Fibroblast of skin of right biceps (primary cell): ENCODE results near the gene EPHA8.
A peak's percentile ranks its signal among the peaks of the same experiment; 100 is the strongest.

Source experiments
- DNase-seq: peaks from one replicate; pipeline ENCODE4 v3.0.0-alpha.2; 2013

Gene EPHA8

DNA sequence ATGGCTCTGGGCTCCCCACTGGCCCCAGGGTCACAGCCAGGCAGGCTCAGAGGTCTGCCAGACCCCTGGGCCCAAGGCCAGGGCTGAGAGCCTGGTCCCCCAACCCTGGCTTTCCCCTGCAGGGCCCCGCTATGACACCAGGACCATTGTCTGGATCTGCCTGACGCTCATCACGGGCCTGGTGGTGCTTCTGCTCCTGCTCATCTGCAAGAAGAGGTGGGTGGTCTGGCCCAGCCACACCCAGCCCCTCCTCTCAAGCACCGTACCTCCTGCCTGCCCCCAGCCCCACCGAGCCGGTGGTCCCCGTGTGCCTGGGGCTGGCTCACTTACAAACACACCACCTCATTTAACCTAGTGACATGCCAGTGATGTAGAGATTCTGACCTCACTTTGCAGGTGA lies 31.8 kb downstream of the EPHA8 start:
- no peak for DNase-seq

DNA sequence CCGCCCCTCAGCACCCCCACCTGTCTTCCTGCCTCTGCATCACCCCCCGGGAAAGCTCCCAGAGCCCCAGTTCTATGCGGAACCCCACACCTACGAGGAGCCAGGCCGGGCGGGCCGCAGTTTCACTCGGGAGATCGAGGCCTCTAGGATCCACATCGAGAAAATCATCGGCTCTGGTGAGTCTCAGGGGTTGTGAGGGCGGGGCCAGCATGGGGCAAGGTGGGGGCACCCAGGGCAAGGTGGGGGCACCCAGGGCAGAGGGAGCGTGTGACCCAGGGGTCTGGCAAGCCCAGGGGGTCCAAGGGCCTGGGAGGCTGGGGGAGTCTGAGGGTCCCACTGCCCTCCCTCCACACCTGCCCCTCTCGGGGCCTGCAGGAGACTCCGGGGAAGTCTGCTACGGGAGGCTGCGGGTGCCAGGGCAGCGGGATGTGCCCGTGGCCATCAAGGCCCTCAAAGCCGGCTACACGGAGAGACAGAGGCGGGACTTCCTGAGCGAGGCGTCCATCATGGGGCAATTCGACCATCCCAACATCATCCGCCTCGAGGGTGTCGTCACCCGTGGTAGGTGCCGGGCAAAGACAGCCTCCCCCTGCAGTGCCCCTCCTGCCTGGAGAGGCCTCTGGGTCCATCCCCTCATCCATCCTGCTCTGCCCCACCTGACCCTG lies 34.1 kb downstream of the EPHA8 start:
- DNase-seq, result no peak

DNA sequence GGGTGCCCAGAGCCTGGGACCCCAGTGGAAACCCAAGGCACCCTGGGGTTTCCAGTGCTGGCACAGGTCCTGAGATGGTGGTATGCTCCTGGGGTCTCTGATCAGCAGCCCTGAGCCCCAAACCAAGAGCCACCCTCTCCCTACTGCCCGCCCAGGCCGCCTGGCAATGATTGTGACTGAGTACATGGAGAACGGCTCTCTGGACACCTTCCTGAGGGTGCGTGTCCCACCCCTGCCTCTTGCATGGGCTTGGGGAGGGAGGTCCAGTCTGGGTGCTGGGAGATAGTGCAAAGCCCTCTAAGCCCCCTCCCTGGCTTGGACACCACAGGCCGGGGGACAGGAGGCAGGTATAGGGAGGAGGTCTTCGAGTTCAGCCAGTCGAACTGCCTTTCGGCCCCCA lies 34.7 kb downstream of the EPHA8 start:
- DNase-seq, result no peak

DNA sequence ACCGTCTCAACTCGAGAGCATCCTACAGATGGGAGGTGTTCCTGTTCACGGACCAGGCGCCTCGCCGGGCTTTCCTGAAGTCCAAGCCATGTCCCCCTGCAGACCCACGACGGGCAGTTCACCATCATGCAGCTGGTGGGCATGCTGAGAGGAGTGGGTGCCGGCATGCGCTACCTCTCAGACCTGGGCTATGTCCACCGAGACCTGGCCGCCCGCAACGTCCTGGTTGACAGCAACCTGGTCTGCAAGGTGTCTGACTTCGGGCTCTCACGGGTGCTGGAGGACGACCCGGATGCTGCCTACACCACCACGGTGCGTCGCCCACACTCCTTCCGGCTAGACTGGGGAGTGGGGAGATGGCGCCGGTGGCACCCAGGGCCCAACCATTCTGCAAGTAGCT lies 35.4 kb downstream of the EPHA8 start:
- no peak for DNase-seq

DNA sequence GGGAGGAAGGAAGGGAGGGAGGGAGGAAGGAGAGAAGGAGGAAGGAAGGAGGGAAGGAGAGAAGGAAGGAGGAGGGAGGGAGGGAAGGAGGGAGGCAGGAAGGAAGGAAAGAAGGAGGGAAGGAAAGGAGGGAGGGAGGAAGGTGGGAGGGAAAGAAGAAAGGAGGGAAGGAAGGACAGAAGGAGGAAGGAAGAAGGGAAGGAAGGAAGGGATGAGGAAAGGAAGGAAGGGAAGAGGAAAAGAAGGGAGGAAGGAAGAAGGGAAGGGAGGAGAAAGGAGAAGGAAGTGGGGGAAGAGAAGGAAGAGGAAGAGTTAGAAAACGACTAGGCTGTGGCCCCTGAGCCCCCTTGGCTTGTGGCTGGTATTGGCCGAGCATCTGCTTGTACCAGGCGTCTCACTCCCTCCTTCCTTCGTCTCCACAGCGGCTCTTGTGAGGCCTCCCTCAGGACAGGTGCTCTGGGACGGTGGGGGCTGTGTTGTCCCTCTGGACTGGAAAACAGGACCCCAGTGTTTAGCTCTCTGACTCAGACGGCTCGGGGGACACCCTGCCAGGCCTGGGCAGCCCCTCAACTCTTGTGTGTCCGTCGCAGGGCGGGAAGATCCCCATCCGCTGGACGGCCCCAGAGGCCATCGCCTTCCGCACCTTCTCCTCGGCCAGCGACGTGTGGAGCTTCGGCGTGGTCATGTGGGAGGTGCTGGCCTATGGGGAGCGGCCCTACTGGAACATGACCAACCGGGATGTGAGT lies 37.0 kb downstream of the EPHA8 start:
- no peak for DNase-seq

DNA sequence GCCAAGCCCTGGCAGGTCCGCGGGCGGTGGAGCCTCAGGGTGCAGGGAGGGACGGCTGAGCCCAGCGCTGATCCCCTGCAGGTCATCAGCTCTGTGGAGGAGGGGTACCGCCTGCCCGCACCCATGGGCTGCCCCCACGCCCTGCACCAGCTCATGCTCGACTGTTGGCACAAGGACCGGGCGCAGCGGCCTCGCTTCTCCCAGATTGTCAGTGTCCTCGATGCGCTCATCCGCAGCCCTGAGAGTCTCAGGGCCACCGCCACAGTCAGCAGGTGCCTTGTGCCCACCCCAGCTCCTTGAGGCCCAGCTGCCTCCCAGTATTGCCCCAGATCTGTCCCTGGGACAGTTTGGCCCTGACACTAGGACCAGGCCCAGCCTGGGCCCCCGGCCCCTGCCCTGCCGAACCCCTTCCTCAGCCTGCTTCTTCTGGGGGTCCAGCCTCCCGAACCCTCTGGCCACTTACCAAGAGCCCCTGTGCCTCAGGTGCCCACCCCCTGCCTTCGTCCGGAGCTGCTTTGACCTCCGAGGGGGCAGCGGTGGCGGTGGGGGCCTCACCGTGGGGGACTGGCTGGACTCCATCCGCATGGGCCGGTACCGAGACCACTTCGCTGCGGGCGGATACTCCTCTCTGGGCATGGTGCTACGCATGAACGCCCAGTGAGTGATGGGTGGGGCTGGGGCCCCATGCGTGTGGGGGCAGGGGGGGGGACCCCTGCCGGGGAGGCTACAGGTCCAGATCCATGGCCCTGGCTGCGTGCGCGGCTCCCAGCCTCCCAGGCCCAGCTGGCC lies 37.7 kb downstream of the EPHA8 start:
- DNase-seq, result no peak

DNA sequence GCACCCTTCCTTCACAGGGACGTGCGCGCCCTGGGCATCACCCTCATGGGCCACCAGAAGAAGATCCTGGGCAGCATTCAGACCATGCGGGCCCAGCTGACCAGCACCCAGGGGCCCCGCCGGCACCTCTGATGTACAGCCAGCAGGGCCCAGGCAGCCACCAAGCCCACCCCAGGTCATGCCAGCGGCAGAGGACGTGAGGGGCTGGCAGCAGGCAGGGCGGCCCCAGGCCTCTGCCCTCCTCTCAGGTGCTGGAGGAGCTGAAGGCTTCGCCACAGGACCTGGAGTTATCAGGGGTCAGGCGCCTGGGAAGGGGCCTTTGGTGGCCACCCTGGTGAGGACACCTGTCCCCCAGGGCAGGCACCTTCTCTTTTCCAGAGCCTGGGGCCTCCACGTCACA lies 38.3 kb downstream of the EPHA8 start:
- DNase-seq, result no peak

DNA sequence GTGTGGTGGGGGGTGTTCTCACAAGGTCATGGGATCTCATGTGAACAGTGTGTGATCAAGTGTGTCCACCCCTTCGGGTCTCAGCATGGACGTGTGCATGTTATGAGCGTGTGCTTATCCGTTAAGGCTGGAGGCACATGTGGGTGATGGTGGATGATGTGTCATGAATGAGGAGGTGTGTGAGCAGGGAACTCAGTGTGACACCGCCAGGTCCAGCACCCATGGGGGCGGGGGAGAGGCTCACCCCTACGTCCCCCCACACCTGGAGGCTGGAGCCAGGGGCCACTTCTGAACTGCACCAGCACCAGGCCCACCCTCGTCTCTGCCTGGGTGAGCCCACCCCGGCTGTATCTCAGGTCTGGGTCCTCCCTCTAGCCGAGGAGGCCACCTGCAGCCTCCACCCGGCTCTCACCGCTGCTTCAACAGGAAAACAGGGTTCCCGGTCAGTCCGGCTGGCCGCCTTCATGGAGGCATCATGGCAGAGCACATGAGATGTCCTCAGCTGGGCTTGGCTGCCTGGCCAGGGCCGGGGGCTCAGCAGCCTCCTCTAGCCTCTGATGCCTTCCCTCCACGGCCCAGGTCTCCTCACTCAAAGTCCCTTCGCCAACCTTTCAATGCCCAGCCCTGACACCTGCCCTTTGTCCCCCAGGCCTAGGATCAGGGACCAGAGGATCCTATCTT lies 38.9 kb downstream of the EPHA8 start:
- DNase-seq, result no peak

DNA sequence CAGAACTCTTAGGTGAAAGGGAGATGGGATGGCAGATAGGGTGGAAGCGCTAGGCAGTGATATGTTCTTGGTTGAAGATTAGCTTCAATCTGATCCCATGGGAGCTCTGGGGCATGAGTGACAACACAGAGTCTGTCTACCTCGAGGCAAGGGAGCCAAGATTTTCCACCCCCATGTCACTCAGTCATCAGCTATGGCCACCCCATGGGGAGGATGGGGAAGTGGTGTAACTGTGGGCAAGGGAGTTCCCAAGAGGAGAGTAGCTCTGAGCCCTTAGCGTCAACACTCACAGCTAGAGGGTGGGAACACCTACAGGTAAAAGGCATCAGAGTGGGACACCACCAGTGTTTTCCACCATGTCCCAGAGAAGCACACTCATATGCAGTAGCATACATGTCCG lies 42.9 kb downstream of the EPHA8 start:
- no peak for DNase-seq

DNA sequence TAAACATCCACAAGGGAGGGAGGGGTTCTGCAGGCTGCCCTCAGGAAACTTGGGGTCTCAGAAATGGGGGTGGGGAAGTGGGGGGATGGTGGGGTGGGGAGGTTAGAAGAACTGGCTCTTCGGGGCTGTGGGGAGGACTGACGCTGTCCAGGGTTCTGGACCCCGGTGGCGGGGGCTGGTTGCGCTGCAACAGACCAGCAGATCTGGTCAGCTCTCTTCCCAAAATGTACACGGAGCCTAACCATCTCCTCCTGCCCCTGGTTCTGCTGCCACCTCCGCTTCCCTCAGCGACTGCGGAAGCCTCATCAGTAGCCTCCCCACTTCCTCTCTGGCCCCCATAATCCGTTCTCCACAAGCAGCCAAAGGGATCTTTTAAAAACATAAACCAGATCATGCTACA lies 43.9 kb downstream of the EPHA8 start:
- no peak for DNase-seq

DNA sequence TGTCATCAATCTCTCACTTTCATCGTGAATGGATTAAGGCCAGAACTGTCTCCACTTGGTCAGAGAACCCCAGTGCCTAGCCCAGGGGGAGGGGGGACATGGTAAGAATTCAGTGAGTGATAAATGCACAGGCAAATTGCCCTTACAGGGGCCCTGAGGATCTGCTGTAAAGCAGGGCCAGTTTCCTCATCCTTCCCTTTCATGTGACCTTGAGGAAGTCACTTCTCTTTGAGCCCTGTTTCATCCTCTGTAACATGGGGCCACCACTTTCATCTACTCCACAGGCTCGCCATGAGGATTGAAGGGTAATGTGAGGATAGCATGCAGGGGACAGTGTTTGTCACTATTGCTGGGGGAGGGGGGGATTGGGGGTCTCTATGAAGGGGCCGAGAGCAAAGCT lies 45.1 kb downstream of the EPHA8 start:
- DNase-seq, result no peak

DNA sequence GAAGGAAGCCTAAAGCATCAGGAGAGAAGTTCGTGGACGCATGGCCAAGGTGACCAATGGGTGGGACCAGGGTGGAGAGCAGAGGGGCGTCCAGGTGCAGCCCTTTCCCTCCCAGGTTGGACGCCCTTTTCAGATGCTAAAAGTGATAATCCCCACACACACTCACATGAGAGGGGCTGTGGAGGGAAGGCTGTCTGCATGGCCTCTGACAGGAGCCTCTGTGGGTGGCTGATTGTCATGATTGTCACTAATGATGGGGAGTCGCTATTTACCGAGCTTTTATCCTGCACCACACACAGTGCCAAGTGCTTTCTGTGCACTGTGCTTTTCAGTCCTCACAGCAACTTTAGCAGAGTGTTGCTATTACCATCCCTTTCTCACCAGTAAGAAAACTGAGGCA lies 46.0 kb downstream of the EPHA8 start:
- DNase-seq, result no peak

DNA sequence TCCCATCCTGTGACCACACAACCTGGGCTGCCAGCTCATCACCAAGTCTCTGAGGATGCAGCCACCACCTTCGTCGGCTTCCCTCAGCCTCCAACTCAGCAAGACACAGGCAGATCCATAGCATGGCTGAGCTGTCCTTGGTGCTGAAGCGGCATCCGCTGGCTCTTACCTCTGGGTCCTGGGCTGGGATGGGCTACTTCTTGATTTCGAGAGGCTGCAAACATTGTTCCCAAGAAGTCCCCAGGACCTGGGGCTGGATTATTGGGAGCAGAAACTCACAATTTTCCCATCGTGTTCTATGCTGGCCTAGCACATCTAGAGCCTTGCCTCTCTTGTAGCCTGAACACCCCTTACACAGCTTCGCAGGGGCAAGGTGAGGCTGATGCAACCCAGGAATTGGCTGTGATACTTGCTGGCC lies 48.2 kb downstream of the EPHA8 start:
- DNase-seq, result peak; percentile 57

DNA sequence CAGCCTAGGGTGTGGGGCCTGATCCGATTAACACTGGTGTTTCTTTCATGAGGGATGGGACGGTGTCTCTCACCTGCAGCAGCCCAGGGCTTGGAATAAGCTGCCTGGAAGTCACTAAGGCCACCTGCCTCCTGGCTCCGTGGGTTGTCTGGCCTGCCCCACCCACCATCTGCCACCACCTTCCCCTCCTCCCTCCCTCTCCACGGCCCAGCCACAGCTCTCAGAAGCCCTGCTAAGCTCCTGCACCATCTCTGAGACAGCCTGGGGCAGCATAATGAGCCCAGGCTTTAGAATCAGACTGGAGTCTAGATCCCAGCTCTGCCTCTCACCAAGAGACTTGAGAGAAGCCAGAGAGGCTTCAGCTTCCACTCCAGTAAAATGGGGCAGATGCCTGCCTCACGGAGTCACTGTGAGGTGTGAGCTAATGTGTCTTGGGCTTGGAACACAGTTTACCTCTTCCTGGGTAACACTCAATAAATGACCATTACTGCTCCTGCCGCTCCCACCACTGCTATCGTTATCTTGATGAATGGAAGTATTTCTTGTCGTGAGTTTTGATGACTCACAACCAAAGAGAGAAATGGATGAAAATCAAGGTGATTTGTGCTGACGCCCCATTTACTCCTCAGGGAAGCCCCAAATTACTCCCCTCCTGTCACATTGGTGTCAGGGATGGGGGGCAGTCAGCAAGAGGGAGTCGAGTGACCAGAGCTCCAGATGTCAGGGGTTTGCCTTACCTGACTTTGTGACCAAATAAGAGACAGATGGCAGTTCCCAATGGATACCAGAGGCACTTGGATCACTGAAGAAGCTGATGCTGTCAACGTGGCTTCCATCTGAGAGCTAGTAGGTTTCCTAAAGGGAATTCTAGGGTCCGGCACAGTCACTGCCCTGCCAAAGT lies 49.6 kb downstream of the EPHA8 start:
- no peak for DNase-seq

DNA sequence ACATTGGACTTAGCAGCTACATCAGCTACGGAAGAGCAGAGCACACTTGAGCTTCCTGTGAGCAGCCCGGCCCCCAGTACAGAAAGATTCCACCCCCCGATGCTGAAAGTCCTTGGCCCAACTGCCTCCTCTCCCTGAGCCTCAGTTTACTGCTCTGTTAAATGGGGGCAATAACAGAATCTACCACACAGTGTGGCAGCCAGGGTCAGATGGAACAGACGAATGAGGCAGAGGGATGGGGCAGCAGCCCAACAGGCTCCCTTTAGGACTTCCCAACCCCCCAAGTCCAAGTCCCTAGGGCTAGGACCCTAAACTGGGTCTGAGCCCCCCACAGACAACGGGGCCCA lies 50.3 kb downstream of the EPHA8 start:
- no peak for DNase-seq

DNA sequence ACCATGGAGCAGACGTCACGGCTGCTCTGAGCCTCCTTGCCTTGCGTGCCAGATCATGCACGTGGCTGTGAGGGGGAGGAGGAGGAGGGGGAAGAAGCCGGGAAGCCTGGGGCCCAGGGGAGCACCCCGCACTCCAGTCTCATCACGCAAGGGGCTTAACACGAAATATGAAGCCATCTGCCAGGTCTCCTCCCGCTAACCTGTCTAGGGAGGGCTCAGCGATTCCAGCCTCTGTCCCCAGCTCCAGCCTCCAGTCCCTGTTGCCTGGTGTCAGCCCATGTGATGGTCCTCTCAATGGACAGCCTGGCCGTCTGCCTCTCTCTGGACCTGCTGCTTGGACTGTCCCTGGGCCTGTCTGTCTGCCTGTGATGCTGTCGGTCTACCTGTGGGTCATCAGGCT lies 50.7 kb downstream of the EPHA8 start:
- no peak for DNase-seq

DNA sequence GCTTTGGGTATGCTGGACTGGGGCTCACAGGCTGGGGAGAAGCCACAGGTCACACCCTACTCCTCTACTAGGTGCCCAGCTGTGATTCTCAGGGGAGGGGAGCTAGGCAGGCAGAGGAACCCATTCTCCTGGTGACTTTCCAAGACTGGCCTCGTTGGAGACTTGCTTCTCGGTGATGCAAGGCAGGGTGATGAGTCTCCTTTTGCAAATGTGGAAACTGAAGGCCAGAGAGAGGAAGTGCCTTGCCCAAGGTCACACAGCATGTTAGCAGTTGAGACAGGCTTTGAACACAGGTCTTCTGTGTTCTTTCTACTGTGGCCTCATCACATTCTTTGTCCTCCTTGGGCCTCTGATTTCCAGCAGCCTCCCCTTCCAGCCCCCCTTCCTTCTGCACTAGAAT lies 52.6 kb downstream of the EPHA8 start:
- no peak for DNase-seq

DNA sequence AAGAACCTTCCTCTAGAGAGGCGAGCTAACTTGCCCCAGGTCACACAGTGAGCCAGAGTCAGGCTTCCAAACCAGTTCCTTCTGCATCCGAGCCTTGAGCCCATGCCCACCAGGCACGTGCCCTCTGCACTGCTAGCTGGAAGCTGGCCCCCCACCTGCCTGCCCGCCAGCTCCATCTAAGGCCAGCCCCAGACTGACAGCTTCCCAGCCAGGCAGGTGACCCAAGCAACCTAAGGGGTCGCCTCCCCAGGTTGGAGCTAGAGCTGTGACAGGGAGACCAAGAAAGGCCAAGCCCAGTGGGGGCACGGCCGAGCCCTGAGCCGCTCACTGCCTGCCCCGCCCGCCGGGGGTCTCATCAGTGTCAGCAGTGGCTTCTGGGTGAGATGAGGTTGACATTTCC lies 53.3 kb downstream of the EPHA8 start:
- no peak for DNase-seq

DNA sequence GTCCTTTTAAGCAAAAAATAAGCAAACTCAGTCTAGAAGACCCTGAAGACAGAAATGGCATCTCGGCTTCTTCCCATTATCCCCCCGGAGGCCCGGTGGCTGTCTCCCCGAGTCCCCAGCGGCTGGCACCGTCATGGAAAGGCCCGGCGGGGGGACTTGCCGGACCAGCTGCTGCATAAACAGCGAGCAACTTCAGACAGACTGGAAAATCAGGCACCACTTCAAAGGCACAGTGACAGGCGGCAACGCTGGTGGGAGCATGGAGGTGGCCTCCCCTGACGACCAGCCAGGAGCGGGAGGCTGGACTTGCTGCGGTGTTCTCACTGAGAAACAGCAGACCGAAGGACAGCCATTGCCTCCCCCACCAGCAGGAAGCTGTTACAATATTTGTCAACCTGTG lies 54.8 kb downstream of the EPHA8 start:
- no peak for DNase-seq

DNA sequence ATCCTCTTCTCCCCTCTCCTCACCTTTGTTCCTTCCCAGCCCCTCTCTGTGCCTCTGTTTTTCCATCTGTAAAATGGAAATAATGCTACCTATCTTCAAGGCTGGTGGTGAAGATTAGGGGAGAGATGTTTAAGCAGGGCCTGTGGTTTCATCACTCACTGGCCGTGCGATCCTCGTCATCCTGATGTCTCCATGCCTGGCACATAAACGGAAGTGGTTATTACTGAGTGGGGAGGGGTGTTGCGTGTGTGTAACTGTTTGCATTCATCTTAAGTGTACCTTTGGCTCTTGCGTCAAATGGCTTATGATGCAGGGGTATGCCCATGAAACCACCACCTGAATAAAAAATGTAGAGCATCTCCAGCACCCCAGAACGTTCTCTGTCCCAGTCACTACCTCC lies 56.0 kb downstream of the EPHA8 start:
- no peak for DNase-seq

DNA sequence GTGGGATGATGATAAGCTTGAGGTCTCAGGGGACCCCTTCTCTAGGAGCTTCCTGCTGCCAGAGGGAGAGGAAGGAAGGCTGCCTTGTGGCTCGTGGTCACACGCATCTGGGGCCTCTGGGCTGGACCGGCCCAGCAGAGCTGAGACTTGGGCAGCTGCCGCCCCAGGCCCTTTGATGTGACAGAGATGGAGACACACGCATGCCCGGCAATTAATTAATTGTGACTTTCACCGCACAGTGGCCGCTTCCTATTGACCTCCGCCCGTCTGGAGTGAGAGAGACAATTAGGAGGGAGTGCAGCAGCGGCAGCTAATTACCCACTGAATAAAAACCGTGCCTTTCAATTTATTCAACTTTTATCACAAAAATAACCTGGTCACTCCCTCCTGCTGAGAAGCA lies 56.5 kb downstream of the EPHA8 start:
- no peak for DNase-seq

DNA sequence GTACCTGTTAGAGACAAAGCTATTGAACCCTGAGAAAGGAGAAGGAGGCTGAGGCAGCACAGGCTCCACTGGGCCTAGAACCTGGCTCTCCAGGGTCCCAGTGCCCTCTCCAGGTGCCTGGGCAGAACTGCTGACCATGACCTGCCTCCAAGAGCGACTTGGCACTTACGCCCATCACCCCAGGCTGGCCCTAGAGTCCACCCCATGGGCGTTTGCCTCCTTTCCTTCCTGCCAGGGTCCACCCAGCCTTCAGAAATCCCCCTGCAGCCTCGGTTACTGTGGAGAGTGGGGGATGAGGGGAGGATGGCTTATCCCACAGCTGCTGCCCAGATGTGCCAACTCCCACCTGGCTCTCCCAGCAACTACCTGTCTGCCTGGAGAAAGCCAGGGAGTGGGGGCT lies 58.5 kb downstream of the EPHA8 start:
- DNase-seq, result no peak
